ENCODE results near the gene DYNC1H1.

The DYNC1H1 gene

DNA sequence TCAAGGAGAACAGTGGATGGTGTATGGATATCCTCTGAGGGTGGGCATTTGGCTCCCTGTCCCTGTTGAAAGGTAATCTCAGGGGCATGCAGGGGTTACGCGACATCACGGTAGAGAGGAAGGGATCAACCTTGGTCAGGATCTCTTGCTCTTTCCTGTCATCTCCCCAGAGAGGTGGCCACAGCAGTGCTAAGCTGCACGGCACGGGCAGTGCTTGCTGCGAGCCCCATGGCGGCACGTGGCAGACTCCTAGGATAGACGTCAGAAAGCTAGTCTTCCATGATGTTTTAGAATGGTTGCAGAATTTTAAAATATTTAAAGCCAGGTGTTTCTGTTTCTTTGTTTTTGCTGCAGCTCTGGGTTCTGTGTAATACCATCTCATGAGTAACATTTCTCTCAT is 41.0 kb downstream of the DYNC1H1 start:
- DNase-seq, result no peak

- no peak for DNase-seq
These were observed 43.6 kb downstream of the DYNC1H1 start for GRCh38 chr14:102007916-102008418.

- DNase-seq, result no peak
These were observed 44.5 kb downstream of the DYNC1H1 start for GRCh38 chr14:102008891-102009290.

DNA sequence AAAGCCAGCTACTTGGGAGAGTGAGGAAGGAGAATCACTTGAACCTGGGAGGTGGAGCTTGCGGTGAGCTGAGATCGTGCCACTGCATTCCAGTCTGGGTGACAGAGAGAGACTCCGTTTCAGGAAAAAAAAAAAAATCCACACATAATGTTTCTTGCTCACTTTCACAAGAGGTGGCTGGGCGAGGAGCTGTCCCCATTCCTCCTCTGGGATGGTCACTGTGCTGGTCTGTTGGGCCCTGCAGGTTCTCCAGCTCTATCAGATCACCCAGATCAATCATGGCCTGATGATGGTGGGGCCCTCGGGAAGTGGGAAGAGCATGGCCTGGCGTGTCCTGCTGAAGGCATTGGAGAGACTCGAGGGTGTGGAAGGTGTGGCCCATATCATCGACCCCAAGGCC is 47.3 kb downstream of the DYNC1H1 start:
- DNase-seq, result no peak

DNA sequence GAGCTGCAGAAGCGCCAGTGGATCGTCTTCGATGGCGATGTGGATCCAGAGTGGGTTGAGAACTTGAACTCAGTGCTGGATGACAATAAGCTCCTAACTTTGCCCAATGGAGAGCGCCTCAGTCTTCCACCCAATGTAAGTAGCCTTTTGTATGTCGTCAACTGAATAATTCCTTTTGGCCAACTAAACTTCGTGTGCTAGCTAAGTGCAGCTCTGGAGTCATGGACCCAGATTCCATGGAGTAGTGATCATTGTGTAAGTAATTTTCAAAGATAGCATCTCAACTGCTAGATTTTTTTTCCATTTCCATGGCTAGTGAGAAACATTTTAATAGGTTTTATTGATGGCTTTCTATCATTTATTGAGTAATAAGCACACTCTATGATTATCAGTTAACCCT is 48.0 kb downstream of the DYNC1H1 start:
- no peak for DNase-seq

DNA sequence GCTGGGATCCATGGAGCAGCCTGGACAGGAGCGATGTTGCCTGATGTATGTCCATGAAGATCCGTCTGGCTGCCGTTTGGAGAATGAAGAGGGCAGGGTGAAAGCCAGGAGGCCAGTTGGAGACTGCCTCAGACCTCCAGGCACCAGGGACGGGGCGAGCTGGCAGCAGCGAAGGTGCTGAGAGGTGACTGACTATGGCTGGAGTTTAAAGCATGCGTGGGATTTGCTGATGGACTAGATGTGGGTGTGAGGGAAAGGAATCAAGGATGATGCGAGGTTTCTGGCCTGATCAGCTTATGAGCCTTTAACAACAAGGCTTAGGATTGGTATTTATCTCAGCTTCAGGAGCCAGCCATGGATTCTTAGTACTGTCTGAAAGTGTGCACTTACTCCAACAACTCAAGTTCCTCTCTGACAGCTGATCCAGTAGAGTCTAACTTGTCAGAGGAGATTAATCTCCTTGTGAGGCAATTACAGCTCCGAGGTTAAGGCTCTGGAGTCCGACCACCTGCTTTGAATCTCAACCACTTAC is 49.4 kb downstream of the DYNC1H1 start:
- no peak for DNase-seq

DNA sequence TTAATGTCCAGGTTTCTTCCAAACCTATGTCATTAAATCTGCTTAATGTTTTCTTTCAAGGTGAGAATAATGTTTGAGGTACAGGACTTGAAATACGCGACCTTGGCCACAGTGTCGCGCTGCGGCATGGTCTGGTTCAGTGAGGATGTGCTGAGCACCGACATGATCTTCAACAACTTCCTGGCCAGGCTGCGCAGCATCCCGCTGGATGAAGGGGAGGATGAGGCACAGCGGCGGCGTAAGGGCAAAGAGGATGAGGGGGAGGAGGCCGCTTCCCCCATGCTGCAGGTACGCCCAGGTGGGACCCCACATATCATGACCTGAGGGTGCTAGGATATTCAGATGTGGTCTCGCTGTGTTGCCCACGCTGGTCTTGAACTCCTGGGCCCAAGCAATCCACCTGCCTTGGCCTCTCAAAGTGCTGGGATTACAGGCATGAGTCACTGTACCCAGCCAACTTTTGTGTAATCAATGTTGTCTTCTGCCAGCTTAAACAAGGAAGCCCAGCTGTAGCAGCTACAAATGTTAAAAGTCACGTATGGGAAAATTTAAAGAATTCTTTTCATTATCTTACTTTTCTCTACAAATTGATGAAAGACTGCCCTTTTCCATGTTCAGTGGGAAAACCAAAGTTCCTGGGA is 50.8 kb downstream of the DYNC1H1 start:
- DNase-seq, result no peak

- no peak for DNase-seq
These were observed 51.4 kb downstream of the DYNC1H1 start for GRCh38 chr14:102015771-102016170.

DNA sequence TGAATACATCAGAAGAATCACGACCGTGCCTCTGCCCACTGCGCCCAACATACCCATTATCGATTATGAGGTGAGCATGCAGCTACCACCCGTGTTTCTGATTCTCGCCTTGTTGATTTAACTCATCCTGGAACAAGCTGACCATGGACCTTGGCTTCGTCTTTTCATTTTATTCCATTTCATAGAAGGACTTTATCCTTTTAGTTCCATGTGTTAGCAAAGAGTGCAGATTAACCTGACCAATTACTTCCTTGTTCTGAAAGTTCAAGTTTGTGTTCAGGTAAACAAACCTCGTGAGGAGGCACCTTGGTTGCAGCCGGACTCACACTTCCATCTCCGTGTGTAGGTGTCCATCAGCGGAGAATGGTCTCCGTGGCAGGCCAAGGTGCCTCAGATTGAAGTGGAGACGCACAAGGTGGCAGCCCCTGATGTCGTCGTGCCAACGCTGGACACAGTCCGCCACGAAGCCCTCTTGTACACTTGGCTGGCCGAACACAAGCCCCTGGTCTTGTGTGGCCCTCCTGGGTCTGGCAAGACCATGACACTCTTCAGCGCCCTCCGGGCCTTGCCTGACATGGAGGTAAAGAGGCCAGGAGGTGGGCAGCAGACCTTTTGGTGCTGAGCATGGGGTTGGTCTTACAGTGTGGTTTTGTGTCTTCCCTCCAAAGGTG is 52.2 kb downstream of the DYNC1H1 start:
- DNase-seq, result no peak

DNA sequence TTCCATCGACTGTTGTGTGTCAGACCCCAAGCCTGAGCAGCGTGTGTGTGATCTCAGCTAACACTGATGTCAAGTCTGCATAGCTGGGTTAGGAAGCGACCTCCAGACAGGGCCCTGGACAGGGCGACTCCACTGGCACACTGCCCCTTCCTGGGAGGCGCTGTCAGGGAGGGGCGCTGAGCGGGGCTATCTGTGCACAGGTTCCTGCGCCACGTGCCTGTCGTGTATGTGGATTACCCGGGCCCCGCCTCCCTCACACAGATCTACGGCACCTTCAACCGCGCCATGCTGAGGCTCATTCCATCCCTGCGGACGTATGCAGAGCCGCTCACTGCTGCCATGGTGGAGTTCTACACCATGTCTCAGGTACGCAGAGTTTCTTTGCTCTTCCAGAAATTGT is 53.9 kb downstream of the DYNC1H1 start:
- no peak for DNase-seq

- no peak for DNase-seq
These were observed 54.7 kb downstream of the DYNC1H1 start for GRCh38 chr14:102019006-102019540.

- no peak for DNase-seq
These were observed 55.9 kb downstream of the DYNC1H1 start for GRCh38 chr14:102020058-102020971.

DNA sequence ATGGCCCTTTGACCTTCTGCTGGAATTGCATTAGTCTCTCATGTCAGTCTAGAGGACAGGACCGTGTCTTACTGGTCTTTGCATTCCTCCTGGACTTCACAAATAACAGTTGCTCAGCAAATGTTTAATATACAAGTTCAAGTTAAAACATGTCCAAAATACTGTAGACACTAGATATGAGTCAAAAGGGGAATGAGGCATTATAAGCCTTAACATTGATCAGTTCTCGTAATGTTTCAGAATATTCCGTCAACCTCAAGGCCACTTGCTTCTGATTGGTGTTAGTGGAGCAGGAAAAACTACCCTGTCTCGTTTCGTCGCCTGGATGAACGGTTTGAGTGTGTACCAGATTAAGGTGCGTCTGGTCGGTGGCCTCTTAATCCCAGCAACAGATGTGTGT is 62.6 kb downstream of the DYNC1H1 start:
- no peak for DNase-seq

GRCh38 chr14:102027951-102028350 is 63.6 kb downstream of the DYNC1H1 start:
- no peak for DNase-seq

DNA sequence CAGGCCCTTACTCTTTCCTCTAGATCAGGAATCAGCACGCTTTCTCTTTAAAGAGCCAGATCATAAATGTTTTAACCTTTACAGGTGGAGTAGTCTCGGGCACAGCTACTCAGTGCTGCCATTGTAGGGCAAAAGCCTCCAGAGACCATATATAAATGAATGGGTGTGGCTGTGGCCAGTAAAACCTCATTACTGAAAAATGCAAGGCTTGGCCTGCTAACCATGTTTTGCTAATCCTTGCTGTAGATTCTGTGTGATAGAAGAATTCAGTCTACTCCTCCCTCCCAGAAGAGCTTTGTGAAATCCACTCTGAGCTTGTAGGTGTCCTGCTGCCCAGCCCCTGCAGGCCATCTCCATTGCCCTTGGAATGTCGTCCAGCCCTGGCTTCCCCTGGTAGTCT is 64.4 kb downstream of the DYNC1H1 start:
- no peak for DNase-seq

DNA sequence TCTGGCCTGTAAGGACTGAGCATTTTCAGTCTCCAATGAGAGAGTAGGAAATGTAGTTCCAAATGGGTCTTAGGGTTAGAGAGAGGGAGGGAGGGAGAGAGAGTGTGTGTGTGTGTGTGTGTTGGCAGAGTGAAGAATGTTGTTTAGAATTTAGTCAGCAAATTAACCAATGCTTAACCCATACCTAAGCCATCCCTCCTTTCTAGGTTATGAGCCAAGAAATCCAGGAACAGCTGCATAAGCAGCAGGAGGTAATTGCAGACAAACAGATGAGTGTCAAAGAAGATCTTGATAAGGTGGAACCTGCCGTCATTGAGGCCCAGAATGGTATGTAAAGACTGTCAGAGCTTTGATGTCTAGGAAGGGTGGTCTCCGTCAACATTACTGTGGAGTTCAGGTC is 65.6 kb downstream of the DYNC1H1 start:
- DNase-seq, result no peak

GRCh38 chr14:102033241-102033640 is 68.9 kb downstream of the DYNC1H1 start:
- DNase-seq, result no peak

DNA sequence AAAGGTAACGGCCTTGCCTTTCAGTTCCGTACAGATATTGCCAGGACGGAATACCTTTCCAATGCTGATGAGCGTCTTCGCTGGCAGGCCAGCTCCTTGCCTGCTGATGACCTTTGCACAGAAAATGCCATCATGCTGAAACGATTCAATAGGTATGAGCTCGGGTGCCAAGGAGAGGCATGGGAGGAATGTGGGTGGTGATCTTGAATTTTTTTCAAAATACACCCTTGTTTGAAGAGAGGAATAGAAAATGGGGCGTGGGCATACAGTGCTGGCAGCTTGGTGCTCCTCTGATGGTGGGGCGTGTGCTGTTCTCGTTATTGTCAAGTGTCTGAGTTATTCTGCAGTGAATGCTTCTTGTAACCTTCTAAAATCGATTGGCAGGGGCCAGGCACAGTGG is 69.9 kb downstream of the DYNC1H1 start:
- DNase-seq, result no peak

GRCh38 chr14:102035914-102036313 is 71.5 kb downstream of the DYNC1H1 start:
- DNase-seq, result no peak

GRCh38 chr14:102037686-102038085 is 73.3 kb downstream of the DYNC1H1 start:
- no peak for DNase-seq

GRCh38 chr14:102039157-102039556 is 74.8 kb downstream of the DYNC1H1 start:
- DNase-seq, result no peak

GRCh38 chr14:102040153-102040552 is 75.8 kb downstream of the DYNC1H1 start:
- DNase-seq, result no peak

- DNase-seq, result no peak
These were observed 78.3 kb downstream of the DYNC1H1 start for GRCh38 chr14:102042699-102043098.
